GM21723 (cell line): Measurements from ENCODE around the gene DCTN4.
A peak's percentile ranks its signal among the peaks of the same experiment; 100 is the strongest.

Source experiments
- ATAC-seq: cut with Tn5 transposase; IDR thresholded peaks from one replicate; pipeline ENCODE4 v1.9.1; 2021; ENCODE audit warnings: mild to moderate bottlenecking, moderate library complexity; ENCODE audit not compliant: unreplicated experiment

DCTN4 gene

GRCh38 chr5:150672237-150672883 is 86.5 kb downstream of the DCTN4 start:
- peak; percentile 54 for ATAC-seq

DNA sequence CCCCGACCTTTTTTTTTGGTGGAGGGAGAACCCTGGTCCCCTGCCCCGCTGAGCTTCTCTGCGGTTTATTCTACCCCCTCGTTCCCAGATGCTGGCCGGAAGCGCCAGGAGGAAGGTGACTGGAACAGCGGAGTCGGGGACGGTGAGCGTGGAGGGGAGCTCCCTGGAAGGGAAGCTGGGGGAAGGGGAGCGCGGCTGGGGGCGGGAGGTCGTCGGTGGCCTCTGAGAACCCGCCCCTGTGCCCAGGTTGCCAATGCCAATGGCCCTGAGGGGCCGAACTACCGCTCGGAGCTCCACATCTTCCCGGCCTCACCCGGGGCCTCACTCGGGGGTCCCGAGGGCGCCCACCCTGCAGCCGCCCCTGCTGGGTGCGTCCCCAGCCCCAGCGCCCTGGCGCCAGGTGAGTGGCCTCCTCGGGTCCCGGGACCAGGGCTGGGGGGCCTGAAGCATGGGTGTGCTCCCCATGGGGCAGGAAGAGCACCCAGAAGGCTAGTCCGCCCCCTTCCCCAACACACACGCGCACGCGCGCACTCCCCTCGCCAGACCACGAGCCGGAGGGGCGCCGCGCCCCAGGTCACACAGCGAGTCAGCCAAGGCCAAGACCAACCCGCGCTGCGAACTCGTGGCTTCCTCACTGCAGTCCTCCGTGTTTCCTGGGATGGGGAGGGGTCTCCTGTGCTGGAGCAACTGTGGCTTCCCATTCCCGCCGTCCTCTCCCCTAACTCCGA is 87.1 kb downstream of the DCTN4 start:
- ATAC-seq = peak; percentile 41

GRCh38 chr5:150670948-150671310 is 87.9 kb downstream of the DCTN4 start:
- ATAC-seq = no peak

DNA sequence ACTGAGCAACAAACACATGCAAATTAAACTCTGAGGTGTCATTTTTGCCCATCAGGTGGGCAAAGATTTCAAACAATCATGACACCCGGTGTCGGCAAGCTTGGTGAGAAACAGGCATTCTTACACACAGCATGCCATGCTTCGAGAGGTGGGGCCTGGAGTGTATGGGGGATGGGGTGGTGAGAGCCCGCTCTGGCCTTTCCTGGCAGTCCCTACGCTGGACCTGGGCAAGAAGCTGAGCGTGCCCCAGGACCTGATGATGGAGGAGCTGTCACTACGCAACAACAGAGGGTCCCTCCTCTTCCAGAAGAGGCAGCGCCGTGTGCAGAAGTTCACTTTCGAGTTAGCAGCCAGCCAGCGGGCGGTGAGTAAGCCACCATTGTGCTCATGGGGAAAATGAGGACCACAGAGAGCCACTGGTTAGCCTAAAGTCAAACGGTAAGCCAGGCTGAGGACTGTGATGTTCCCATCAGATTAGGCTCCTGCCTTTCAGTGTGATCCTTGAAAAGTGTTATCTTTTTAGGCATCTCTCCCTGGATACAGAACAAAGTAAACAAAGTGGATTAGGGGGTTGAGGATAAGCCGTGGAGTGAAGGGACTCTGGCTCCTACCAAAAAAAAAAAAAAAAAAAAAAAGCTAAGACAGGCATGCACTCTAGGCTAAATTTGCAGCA is 88.4 kb downstream of the DCTN4 start:
- ATAC-seq = no peak

GRCh38 chr5:150665044-150665443 is 93.8 kb downstream of the DCTN4 start:
- ATAC-seq = no peak

- no peak for ATAC-seq
Measured at GRCh38 chr5:150663936-150664335, 94.9 kb downstream of the DCTN4 start.

DNA sequence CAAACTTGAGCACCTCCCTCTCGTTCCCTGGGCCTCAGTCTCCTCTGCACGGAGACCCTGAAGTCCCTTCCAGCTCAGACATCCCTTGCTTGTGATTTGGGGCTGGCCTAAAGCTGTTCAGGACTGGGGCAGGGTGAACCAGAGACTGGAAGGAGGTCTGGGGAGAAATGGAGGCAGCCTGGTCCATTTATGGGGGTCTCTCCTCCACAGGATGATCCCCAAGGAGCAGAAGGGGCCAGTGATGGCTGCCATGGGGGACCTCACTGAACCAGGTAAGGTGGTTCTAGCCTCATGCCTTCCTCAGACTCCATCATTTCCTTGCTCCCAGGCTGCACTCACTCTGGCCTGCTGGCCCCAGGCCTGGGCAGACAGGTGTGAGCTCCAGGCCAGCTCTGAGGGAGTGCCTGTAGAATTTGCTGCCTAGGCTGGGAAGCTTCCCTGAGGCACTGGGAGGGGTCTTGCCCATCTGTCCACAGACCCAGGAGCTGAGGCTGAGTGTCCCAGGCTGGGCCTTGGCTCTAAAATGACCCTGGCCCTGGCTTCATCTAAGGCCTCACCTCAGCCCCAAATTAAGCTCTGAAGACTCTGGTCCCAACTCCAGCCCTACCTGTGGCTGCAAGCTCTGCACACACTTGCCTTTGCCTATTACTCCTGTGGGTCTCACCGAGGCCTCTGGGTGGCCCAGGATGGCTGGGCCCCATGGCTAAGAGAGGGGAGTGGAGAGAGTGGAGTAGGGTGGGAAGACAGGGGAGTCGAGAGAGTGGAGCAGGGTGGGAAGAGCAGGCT is 95.9 kb downstream of the DCTN4 start:
- no peak for ATAC-seq

DNA sequence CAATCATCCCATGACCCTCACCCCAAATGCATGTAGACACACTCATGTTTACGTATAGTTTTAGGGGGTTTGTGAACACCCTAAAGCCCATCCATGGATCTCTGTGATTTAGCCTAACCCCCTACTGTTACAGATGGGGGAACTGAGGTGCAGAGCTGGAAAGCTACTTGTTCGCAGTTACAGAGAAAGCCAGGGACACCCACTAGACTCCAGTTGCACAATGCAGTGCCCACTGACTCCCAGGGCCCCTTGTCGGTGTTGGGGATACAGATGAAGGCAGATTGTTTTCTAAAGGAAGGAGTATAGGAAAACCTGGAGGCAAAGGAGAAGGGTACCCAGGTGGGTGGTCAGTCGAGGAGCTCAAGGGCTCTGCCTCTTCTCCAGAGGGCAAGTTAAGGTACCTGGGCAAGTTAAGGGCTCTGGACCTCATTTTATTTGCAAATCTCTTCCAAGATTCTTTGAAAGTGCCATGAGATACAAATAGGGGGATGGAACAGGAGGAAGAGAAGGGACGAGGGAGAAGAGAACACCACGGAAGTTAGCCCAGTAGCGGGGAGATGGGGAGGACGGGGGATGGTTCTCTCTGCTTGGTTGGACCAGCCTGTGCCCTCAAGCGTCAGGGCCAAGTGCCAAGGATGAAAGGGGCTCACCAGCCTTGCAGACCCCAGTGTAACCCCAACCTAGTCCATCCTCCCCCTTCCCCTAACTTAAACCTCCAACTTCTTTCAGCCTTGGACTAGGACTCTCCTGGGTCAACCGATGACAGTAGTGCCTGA is 96.8 kb downstream of the DCTN4 start:
- no peak for ATAC-seq

DNA sequence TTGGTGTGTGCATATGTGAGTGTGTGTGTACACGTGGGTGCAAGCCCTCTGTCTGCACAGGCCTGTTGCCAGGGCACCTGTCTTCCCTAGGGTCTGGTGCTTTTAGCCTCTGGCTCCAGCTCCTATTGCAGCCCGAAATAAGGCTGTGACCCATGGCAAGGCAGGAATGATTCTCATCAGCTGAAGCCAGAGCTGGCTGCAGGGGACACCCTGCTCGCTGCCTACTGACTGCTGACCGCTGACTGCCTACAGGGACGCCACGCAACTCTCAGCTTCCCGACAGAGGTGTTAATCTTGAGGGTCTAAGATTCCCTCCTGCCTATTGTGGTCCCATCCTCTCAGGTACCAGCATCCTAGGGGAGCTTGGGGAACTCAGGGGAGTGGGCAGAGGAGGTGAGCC is 97.7 kb downstream of the DCTN4 start, which contains the start of gene MYOZ3:
MYOZ3 (plus strand) TSS at position 166 of the 400 bp plus-strand sequence. CDS start 1,691 bp downstream, outside the sequence.
- ATAC-seq = no peak

- no peak for ATAC-seq
Measured at GRCh38 chr5:150660108-150660831, 98.5 kb downstream of the DCTN4 start.

DNA sequence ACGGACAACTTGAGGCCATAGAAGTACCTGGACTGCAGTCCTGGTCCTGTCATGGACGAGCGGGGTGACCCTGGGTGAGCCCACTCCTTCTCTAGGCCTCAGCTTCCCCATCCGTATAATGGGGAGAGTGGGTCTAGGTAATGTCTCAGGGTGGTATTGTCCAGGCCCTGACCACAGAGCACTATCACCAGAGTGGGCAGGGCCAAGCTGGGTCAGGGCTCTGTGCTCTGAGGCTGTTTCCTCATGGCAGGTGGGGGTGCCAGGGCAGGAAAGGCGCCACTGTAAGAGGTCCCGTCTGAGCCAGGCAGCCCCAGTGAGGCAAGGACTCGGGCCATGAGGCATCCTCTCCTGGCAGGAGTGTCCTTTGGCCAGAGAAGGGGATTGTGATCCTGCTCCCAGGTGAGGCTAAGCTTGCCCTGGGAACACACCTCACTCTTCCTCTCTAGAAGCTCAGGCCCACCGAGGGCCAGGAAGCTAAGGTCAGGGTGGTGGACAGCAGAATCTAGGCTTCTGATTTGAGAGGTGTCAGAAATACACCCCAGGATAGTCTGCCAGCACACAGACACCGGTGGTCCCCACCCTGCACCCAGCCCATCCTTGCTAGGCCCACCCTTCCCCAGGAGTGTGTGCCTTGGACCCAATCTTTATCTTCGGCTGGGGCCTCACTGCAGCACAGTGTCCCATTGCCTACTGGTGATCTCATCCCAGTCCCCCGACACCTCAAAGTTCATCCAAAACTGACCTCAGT is 99.3 kb downstream of the DCTN4 start:
- no peak for ATAC-seq

GRCh38 chr5:150658699-150659265 is 100.0 kb downstream of the DCTN4 start:
- ATAC-seq = no peak
